Stimulated activated CD8-positive, alpha-beta memory T cell treated with anti-CD3 and anti-CD28 coated beads, Interleukin-2, amount 100 ng/mL, for 48 hours (primary cell): ENCODE results near the gene FLT3.
"Not testable (repeated sequence)": the region's sequence is repeated elsewhere in the genome, so short reads cannot be mapped to it uniquely, and the experiment has no call there.

Experiments
- DNase-seq, 2 donors: peaks; one replicate each; pipeline ENCODE4 v3.0.0-alpha.2; 2020; ENCODE audit warnings: low read depth in 2 of 2

Gene FLT3

DNA sequence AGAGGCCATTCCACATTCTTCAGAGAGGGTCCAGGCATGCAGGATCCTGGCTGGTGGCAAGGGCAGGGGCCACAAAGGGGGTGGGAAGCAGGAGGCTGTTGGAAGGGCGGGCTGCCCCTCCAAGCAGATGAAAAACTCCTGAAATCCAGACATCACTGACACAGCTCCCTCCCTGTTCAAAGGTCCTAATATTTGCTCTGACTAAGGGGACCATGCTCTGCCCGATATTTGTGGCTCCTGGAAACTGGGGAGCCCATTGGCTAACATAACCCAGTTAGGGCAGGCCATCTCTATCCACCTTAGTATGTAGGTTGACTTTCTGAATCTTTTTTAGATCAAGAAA is 127.9 kb downstream of the FLT3 start:
- DNase-seq, result no peak

DNA sequence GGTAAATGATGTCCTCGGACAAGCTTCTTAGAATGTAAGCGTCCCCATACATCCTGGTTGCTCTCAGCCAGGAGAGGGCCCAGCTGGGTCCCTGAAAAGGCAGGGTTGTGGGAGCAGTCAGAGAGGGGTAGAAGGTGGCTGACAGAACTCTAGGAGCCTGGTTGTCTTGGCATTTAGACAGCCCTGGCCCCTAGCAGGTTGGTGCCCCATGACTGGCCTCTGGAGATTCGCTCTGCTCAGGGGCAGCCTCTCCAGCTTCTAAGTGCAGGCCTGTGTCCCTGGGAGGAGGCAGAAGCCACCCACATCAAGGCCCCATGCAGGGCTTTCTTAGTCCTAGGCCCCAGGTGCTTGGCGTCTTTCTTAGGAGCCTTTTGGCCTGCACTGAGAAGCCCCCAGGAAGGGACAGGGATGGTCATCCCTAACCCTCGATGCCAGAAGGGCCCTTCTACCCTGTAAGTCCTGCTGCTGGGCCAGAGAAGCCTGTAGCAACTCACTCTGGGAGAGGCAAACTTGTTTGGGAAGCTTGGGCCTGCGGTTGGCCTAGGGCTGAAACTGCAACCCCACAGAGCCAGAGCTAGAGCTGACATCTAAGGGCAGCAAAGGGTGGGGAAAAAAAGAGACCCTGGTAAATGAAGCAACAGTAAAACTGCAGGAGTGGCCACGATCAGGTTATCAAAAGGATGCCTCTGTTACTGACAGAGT is 128.4 kb downstream of the FLT3 start:
- DNase-seq, result no peak

- DNase-seq, result no peak
Measured at GRCh38 chr13:27971236-27971645, 129.1 kb downstream of the FLT3 start.

GRCh38 chr13:27970382-27971235 is 129.8 kb downstream of the FLT3 start:
- DNase-seq, result no peak

GRCh38 chr13:27969866-27970229 is 130.5 kb downstream of the FLT3 start:
- no peak for DNase-seq

- no peak for DNase-seq
Measured at GRCh38 chr13:27969082-27969865, 131.1 kb downstream of the FLT3 start, which contains the start of gene CDX2. Gene CDX2 (minus strand): TSS chr13:27969315. CDS start chr13:27969006, 309 bp downstream.

DNA sequence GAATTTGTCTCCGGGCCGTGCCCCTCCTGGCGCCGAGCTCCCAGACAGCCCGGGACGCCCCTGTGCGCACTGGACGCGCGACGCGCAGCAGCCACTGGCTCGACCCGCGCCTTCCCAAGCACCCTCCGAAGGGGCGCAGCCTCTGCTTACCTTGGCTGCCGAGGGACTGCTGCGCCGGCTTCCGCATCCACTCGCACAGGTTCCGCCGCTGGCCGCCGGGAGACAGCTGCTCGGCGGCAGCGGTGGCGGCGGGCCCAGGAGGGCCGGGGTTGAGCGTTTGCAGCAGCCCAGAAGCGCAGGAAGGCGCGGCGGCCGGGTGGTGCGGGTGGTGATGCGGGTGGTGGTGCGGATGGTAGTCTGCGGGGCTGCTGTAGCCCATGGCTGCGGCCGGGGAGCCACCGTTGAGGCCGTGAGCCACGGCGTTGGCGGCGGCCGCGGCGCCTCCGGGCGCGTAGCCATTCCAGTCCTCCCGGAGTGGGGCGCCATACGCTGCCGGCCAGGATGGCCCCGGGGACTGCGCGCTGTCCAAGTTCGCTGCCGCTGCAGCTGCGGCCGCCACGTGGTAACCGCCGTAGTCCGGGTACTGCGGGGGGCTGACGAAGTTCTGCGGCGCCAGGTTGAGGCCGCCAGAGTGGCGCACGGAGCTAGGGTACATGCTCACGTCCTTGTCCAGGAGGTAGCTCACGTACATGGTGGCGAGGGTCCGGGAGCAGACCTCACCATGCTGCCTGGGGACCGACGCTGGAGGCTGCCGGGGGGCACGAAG is 131.9 kb downstream of the FLT3 start:
- DNase-seq, result no peak

- DNase-seq, result no peak
Measured at GRCh38 chr13:27967736-27968315, 132.6 kb downstream of the FLT3 start.

DNA sequence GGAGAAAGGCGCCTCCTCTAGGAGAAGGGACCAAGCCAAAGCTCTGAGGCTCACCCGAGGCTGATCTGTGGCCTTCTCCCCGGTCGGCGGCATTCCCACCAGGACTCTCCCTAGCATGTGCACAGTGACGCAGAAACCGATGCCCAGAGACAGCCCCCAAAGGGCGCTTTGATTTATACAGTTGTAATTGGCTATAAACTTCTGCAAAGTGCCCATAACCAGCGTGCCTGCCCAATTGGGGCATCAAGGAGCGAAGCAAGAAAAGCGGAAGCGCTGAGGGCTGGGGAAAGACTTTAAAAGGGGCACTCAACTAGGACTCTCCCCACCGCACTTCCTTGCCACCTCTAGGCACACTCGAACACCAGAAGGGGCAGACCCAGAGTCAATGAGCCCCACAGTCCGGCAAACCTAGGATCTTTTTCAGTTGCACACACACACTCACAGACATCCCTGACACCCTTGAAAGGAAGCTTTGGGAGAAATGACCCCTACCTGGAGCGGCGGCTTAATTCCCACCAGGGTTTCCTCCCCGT is 133.1 kb downstream of the FLT3 start:
- no peak for DNase-seq

- no peak for DNase-seq
Measured at GRCh38 chr13:27966641-27967202, 133.7 kb downstream of the FLT3 start.

- DNase-seq, result no peak
Measured at GRCh38 chr13:27965740-27966640, 134.4 kb downstream of the FLT3 start.

DNA sequence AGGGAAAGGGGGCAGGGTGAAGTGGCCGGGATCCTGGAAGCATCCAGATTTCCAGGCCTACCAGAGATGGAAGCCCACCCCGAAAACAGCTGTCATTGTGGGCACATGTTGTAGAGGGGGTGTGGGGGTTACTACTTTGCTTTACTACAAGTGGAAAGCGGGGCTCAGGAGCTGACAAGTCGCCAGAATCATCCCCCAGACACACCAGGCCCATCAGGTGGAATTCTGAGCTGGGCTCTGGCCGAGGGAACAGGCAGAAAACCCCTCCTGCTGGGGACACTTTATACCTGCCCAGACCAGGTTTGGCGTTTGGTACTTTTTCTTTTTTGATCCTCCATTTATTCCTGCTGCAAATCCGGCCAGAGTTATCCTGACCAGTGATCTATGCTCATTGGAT is 135.0 kb downstream of the FLT3 start:
- no peak for DNase-seq

DNA sequence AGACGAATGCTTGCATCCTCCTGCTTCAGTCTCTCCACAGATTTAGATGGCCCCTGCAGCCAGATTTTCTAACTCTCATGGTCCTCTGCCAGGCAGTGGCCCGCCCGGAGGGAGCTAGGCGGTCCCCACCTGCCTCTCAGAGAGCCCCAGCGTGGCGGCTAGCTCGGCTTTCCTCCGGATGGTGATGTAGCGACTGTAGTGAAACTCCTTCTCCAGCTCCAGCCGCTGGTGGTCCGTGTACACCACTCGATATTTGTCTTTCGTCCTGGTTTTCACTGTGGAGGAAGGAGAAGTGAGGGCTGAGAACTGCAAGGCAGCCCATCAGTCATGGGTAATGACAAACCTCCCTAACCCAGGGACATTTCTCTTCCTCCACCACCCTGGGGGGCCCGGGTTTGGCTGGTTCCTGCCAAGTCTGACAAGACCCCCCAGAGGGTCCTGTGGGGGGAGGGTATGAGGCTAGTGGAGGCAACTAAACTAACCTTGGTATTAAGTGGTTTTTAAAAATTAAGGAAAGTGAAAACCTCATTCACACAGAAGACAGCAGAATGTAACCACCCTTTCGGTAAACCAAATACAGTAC is 135.5 kb downstream of the FLT3 start:
- DNase-seq, result no peak

DNA sequence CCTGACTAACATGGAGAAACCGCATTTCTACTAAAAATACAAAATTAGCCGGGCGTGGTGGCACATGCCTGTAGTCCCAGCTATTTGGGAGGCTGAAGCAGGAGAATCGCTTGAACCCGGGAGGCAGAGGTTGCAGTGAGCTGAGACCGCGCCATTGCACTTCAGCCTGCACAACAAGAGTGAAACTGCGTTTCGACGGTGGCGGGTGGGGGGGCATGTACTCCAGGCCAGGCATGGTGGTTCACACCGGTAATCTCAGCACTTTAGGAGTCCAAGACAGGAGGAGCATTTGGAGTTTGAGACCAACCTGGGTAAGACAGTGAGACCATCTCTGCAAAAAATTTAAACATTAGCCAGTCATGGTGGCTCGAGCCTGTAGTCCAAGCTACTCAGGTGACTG is 136.2 kb downstream of the FLT3 start:
- not testable (repeated sequence) for DNase-seq

DNA sequence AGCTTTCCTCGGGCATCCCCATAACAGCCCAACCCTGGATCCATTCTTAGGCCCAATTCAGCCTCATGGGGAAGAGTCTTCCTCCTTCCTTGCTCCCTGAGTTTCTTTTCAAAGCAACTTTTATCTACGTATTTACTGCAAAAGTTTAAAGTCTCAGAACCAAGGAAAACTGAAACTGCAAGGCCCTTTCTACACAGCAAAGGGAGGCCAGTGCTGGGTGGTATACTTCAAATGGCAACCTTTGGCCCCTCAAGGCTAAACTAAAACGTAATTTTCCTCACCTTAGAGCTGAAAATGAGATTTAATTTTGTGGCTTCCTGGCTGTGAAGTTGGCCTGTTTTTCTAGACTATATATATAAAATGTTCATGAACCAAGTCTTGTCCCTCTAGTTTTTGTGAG is 136.9 kb downstream of the FLT3 start:
- DNase-seq, result no peak

- no peak for DNase-seq
Measured at GRCh38 chr13:27962982-27963381, 137.4 kb downstream of the FLT3 start.

DNA sequence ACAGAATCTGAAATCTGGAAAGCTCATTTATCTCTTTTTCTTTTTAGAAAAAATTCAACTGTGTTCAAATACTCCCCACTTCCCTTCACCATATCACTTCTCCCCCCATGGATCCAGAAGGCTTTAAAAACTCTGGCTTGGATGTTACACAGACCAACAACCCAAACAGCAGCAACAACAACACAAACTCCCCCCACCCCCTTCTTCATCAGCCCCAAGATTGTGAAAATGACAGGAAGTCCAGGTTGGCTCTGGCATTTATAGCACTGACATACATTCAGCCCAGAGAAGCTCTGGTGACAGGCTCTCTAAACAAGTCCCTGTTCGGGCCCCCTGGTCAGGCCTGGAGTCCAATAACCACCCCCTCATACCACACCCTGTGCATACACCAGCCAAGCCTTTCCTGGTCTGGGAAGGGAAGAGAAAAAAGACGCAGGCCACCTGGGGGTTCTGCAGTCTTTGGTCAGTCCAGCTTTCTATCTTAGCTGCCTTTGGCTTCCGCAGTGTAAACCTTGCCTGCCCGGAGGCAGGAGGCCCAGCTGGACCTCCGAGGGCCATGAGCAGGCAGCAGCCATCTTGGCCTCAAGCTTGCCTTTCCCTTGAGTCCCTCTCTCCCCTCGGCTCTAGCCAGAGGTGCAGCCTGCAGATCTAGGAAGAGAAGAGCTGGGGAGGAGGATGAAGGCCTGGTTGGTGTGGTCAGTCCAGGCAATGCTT is 138.1 kb downstream of the FLT3 start:
- DNase-seq, result no peak

DNA sequence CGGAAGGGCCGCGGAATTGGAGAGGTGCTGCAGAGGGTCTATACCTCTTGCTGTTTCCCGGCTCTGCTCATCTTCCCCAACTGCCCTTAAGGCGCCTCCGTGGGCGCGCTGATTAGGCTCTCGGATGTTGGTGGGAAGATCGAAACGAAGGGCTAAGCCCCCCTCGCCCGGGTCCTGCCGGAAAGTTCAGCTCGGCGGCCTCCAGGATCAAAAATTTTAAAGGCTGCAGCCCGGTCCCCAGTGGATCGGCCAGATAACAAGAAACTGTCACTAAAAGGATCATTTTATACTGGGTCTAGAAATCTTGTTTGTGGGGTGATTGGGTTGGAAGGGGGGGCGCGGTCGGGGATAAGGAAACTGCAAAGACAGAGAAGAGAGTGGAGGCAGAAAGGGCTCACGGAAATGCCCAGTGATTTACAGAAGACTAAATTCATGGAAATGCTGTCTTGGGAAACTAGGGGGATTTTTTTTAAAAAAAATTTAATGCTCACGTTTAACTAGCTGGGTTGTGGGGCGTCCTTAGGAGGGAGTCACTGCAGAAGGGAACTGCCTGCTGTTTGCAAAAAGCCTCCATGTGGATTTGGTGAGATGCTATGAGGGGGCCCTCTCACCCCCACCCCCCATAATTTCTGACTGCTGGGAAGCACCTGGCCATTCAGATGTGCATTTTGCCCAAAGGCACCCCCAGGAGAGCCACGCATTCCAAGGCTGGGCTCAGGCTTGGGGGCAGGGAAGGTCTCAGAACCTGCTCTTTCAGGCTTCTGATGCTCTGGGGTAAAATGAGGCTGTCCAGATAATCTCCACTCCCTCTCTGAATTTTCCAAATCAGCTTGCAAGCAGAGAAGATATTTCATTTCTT is 138.9 kb downstream of the FLT3 start:
- no peak for DNase-seq
